HG03025 (cell line): ENCODE measurements around the gene DMGDH.
A peak's percentile ranks its signal among the peaks of the same experiment; 100 is the strongest.
"Not testable (repeated sequence)": the region's sequence is repeated elsewhere in the genome, so short reads cannot be mapped to it uniquely, and the experiment has no call there.

Experiments used
- ATAC-seq: cut with Tn5 transposase; IDR thresholded peaks from one replicate; pipeline ENCODE4 v1.9.1; 2021; ENCODE audit warnings: mild to moderate bottlenecking, moderate library complexity; ENCODE audit not compliant: unreplicated experiment, low FRiP score

Gene DMGDH

DNA sequence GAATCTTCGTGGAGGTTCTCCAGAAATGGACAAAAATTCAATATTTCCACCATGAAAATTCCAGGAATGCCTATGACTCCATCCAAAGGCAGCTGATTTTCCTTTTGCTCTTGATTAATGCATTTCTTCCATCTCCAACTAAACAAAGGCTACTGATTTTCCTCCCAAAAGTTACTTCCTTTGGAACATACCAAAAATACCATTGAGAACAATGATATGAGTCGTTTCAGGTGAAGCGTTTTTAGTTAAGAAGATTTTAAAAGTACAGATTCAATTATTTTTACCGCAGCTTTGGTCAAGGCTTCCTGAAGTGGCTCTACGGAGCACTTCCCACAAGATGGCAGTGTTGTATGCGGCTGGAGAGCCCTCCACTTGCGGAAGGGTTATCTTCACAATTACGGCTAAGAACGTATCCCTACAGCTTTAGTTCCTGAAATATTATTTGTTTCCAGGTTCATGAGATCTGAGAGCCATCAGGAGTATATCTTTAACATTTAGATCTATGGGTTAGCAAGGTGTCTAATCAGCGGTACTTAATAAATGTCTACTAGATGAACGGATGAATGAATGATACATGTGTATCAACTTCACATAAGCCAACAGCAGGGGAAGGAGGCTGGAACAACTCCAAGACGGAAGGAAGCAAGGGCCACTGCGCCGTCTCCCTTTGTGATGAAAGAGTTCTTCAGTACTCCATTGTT, 48.5 kb downstream of the DMGDH start:
- ATAC-seq, result no peak

DNA sequence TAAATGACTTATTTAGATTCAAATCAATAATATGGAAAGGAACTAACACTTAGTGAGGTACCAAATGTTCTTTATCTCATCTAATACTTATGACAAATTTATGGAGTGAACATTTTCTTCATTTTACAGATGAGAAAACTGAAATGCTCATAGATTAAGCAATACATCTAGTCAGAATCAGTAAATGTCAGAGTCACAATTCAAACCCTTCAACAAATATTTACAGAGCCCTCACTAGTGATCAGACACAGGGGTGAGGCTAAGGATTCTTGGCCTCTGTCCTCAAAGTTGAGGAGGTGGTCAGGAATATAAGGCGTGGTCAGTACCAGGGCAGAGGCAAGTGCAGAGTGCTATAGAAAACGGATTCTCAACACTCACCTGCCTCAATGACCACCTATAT, 54.8 kb downstream of the DMGDH start:
- no peak for ATAC-seq

DNA sequence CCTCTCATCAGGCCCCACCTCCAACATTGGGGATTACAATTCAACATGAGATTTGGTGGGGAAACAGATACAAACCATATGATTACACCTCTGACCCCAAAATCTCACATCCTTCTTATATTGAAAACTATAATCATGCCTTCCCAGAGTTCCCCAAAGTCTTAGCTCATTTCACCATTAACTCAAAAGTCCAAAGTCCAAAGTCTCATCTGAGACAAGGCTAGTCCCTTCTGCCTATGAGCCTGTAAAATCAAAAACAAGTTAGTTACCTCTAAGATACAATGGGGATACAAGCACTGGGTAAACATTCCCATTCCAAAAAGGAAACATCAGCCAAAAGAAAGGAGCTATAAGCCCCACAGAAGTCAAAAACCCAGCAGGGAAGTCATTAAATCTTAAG, 57.6 kb downstream of the DMGDH start:
- ATAC-seq, result no peak

DNA sequence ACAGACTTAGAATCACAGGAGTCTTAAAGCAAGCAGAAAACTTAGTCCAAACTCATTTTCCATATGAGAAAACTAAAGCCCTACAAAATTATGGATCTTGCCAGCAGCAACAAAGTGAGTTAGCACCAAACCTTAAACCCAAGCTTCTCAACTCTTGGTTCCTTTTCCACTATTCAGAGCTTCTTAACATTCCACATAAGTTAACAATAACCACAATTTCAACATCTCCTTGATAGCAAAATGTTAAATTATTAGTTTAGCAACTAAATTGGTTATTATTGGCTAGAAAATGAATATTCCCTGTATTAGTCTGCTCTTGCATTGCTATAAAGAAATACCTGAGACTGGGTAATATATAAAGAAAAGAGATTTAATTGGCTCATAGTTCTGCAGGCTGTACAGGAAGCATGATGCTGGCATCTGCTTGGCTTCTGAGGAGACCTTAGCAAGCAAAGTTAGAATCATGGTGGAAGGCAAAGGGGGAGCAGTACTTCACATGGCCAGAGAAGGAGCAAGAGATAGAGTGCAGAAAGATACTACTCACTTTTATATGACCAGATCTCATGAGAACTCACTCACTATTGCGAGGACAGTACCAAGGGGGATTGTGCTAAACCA, 58.1 kb downstream of the DMGDH start:
- no peak for ATAC-seq

DNA sequence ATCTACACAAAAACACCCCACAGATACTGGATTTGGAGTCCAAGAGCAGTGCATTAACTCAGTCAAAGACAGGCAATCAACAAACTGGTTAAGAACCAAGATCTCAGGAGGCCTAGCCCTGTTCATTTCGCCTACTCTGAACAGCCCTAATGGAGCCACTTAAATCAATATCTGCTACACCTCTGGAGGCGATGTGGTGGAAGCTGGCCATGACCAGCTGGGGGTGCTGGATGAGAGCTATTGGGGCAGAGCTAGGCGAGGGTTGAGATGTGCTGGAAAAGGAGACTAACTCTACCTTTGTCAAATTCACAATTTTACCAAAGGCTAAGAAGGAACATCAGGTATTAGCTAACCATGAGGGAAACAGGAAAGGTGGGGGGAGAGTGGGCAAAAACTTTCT, 61.1 kb downstream of the DMGDH start:
- no peak for ATAC-seq

DNA sequence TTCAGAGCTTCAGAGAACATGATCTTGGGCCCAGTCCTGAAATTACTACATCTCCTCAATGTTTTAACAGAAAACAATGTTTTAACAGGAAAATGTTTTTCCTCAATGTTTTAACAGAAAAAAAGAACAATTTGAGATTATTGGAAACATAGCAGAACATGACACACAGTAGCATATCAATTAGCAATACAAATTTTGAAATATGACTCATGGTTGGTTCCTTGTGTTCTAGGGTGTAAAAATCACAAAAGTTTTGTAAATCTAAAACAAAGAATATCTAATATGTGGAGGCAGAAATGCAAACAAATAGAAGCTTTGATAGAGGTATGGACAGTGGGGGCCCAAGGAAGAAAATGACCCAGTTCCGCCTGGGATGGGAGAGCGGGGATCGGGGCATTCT, 61.6 kb downstream of the DMGDH start:
- ATAC-seq, result no peak

DNA sequence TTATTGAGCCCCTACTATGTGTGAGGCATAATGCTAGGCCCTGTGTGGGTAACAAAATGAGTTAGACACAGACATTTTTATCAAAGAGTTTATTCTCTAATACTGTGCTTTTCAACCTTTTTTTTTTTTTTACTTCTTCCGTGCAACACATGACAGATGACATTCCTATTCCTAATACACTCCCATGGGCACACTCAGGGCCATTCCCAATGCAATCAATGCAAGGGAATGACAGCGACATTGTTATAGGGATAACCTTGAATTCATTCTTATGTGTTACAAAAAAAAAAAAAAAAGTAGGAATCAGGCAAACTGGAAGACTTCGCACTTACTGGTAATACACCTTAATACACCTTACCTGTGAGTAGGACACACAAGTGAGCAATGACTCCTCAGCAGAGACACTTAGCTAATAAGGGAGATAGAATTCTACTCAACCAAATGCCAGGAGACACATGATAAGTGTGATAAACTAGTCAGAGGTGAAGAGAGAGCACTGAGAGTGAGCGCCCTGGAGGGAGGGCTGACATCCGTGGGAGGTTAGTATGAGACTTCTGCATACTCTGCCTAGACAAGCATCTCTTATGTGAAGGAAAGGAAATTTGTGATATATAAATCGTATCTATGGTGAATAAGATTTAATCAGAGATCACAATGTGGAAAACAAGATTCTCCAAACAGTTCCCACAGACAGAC, 63.4 kb downstream of the DMGDH start:
- no peak for ATAC-seq

DNA sequence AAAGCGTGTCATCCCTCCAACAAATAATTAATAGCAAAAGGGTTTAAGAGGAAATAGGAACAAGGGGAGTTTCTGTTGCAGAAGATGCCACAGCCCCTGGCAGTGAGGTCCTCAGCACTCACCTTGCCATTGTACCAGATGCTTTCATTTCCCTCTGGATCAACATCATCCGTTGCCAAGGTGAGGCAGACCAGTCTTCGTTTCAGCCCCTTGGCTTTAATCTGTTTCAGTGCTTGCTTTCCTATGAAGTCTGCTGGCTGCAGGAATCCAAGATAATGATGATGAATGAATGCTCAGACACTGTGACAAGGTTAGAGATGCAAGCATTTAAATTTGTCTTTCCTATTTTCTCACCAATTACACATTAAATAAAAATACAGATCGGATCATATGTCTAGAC, 64.3 kb downstream of the DMGDH start:
- ATAC-seq, result no peak

DNA sequence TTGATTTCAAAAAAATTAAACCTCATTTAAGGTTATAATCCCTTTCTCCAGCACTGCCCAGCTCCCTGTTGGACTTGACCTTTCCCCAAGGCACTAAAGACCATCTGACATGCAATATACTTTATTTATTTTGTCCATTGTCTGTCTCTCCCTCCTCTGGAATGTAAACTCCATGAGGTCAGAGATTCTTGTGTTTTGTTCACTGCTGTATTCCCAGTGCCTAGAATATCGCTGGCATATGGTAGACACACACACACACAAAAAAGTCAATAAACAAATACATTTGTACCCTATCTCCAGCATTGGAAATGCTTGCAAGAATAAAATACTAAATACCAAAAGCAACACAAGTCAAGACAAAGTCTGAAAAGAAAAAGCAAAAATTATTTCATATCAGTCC, 67.1 kb downstream of the DMGDH start:
- no peak for ATAC-seq

DNA sequence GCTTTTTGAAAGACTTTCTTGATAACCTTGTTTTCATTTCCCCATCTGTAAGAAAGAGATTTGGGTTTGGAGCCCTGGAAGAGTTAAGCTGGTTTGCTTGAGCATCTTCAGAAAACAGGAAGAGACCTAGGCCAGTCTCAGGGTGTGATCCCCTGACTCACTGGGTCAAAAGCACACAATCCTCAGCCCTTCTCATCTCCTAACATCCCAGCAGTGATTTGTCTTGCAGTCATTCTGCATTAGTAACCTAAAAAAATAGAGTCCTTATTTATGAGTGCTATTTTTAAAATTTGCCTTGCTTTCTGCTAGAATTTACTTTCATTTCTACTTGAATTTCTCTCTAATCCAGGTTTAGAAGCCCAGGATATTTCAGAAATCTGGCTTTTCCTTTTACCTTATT, 68.0 kb downstream of the DMGDH start:
- no peak for ATAC-seq

DNA sequence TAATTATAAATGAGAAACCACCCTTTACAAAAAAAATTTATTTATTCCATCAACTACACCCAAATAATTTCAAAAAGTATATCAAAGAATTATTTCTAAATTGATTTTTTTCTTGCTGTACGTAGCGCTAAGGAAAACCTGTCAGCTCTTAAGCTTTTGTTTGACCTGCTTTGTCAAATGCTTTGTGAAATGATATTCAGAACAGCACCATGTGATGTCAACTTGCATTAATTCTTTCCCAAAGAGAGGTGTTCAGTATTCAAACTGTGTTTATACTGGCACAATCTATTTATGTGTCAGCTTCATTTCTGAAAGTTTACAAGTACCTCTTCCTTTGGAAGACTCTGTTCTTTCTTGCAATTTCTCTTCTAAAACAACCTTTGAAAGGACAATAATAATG, 72.4 kb downstream of the DMGDH start:
- no peak for ATAC-seq

DNA sequence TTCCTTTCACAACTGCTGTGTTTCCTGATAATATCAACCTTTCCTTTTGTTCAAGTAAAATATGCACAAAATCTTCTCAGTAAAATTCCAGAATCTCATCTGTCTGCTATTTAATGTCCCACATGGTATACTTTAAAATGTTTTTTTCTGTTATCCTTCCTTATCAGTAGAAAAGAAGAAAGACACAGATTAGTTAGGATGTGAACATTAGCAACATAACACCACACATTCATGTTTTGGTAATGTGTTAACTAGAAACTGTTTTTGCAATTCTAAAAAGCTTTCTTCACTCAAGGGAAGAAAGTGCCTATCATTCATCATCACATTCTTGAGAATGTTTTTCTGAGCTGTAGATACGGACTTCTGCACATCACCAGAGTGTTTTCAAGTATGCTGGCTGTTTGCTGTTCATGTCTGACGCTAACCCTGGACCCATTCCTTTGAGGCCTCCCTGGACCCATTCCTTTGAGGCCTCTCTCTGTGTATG, 73.9 kb downstream of the DMGDH start:
- no peak for ATAC-seq

DNA sequence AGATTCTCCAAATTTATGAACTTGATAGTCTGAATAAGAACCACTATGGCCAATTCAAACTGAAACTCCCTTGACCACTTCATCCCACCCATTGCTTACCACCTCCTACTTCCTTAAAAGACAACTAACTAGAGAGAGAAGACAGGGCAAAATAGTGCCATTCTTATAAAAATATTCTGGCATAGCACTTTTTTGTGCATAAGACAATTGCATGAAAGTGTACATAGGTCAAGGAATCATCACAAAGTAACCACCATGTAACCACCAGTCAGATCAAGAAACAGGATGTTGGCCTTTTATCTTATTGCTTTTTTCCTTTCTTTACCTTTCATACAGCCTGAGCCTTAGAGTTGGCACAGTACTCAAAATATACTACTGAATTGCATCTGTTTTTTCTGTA, 76.3 kb downstream of the DMGDH start:
- no peak for ATAC-seq

DNA sequence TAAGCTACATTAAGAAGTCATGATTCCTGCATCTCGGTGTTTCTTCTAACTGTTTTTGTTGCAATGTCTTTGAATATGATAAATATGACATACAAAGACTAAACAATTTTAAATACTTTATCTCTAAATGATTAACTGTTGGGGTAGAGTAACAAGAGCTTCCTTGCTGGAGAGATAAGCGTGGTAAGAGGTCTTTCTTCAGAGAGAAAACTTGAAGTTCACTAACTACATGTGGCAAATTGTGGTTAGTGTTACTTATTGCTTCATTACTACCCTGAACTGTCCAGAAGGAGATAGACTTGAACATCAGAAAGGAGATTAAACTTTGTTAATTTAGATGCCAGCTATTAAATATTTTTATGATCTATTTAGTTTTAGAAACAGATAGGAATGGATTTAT, 77.3 kb downstream of the DMGDH start:
- no peak for ATAC-seq

DNA sequence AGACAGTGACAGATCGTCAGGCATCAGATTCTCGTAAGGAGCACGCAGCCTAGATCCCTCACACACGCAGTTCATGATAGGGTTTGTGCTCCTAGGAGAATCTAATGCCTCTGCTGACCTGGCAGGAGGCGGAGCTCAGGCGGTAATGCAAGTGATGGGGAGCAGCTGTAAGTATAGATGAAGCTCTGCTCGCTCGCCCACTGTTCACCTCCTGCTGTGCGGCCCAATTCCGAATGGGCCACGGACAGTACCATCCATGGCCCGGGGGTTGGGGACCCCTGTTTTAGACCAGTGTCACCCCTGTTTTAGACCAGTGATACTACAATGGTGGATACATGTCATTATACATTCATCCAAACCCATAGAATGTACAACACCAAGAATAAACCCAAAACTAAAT, 80.4 kb downstream of the DMGDH start:
- ATAC-seq, result no peak

DNA sequence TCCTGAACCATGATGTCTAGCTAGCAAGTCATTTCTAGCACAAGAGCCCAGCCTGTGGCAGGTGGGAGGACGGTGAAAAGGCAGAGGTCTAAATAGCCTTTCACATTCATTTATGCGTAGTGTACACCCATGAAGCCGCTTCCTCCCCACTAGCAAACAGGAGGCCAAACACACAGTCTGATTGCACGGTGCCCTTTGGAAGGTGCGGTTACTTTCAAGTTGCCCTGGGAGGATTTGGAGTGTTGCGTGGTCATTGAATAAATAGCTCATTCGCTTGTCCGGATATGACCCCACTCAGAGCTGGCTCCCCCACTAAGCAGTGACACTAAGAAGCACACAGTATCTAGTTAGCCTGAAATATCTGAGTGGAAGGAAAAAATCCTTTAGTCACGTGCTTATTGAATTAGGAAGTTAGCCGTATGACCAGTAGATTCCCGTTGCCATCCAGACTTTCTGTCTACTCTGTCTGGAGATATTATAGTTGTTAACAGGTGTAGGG, 83.7 kb downstream of the DMGDH start:
- peak; percentile 41 for ATAC-seq

DNA sequence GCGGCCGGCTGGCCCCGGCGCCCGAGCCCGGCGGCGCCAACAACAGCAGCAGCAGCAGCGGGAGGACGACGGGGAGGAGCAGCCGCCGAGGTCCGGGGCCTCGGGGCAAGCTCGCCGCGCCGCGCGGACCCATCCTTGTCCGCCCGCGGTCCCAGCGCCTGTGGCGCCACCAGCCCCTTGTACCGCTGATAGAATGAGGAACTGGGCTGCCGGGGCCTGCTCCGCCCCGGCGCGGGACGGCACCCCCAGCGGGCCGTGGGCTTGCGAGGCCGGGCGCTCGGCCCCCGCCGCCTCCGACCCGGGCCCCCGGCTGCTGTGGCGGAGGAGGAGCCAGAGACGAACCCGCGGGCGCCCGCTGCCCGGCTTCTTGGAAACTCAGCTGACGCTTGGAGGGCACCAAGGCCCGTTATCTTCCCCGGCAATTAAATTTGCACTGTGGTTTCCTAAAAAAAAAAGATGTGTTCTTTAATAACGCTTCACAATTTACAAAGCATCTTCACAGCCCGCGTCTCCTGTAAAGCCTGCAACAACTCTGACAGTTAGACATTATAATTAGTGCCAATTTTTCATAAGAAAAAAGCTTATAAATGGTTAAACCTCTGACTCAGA, 84.3 kb downstream of the DMGDH start, which contains the start of gene ARSB:
ARSB (minus strand) TSS at position 195 of the 609 bp plus-strand sequence; CDS start at position 133, 62 bp downstream.
- ATAC-seq, result peak; percentile 40

DNA sequence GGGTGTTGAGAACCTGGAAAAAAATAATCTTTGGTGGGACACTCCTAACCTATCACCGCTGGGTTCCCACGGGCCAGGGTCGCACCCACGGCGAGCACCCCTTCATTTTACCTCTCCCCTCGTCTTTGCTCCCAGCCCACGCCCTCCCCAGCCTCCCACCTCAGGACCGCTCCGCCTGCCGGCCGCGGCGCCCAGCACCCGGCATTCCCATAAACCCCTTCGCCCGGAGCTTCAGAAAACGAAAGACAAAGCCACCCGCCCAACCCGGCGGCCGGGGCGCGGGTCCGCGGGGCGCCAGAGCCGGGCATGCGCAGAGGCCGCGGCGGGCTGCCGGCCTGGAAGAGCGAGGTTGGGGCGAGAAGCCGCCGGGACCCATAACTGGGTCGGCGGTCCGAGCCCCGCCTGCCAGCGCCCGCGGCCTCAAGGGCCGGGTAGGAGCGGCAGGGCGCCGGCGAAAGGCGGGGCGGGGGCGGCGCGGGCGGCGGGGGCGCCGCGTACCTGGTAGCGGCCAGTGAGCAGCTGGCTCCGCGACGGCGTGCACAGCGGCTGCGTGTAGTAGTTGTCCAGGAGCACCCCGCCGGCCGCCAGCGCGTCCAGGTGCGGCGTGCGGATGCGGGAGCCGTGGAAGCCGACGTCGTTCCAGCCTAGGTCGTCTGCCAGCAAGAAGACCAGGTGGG, 84.9 kb downstream of the DMGDH start:
- peak; percentile 51 for ATAC-seq

DNA sequence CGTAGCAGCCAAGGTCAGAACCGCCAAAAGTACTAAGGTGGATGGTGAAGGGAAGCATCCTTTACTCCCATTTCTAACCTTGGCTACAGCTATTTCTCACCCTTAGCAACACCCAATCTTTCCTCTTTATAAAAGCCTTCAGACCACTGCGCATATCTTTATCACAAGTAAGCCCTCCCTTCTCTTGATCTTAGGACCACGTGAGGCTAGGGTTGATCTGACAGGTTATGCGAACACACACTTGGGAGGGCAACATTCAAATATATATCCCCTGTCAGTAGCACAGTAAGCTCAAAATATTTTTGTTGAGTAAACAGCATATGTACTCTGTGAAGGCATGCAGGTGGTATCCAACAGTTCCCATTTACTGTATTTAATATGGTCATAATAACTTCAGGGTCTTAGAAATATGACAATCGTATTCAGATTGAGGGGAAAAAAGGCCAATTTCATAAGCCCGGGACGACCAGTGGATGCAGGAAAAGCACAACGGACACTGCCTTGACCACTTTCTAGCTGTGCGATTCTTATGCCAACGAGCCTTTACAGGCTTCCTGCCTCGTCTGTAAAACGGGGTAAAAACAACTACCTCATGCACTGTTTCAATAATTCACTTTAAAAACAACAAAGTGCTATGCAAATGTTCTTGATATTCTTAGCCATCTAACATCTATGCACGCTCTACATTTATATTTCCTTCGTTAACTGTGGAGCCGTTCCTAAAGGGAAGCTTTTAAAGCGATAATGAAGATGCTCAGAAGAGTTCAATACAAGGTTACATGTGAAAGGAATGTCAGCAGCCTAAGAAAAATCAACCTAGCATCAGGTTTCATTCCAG, 85.7 kb downstream of the DMGDH start:
- ATAC-seq, result no peak

DNA sequence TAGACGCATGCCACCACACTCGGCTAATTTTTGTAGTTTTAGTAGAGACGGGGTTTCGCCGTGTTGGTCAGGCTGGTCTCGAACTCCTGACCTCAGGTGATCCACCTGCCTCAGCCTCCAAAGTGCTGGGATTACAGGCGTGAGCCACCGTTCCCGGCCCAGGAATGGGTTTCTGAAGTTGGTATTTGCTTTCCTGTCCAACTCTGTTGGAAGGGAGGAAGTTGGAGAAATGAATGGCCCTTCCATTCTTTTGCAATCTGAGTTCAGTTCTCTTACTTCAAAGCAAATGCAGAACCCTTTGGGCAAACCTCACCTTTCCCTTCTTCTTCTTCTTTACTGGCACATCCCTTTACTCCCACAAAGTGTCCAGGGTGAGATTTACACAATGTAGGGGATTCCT, 86.3 kb downstream of the DMGDH start:
- not testable (repeated sequence) for ATAC-seq
